Measurements from ENCODE around the gene TIMM44. TPM values are rescaled to one million over a fixed set of nuclear protein-coding genes. Genes with fewer than 3 reads are reported as not detected.
A peak's percentile ranks its signal among the peaks of the same experiment; 100 is the strongest.
"Not testable (repeated sequence)": the region's sequence is repeated elsewhere in the genome, so short reads cannot be mapped to it uniquely, and the experiment has no call there.

TIMM44 gene
- total RNA-seq, 1 donor from 2014 or later, result 43.8 TPM

DNA sequence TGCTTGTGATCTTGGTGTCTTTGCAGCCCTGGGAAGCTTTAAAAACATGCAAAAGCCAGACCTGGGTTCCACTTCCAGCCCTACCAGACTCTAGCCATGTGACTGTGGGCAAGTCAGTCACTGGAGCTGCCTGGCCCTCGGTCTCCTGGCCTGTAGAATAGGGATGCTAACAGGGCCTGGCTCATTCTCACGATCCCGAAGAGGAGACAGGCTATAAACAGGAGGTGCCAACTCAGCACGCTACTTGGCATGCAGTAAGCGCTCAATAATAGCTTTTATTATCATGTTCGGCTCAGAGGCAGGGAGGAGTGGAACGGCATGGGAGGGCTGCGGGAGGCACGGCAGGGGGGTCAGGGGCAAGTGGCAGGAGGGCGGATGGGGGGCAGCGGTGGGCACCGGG lies 19.2 kb downstream of the TIMM44 start:
- ATAC-seq, result no peak

DNA sequence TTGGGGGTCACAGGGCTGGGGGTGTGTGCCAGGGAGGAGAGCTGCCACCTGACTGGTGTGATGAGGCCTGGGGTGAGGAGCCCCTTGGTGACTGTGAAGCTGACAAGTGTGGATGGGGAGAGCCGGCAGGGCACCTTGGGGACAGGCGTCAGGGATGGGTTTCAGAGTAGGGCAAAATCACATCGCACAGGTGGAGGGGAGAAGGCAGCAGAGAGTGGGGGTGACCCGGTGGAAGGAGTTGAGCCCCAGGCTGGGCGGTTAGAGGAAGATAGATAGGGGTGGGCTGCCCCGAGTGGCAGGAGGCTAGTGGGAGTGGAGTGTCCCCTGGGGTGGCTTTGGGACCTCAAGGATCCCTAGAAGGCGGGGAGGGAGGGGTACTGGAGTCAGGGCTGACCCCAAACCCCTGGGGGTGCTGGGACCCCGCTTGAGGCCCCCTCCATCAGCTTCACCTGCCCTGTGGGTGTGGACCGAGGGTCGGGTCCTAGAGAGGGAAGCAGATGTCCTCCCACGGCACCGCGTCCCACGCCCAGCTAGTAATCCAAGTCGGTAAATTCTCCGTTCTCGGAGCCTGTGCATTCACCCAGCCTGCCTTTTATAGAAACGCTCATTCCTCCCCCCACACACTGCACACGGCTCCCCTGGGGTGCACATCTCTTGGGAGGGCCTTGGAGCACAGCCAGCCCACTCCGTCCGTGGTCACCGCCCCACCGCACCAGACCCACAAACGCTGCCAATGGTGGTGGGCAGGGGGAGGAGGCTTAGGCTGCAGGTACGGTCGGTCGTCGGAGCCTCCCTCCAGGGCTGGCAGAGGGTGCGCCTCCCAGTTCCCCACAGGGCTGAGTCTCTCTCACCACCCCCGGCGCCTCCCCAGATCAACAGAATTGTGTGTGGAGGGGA lies 19.9 kb downstream of the TIMM44 start:
- ATAC-seq, result no peak

- no peak for ATAC-seq
Observed at GRCh38 chr19:7922836-7923195, 20.6 kb downstream of the TIMM44 start.

GRCh38 chr19:7921967-7922835 lies 21.3 kb downstream of the TIMM44 start:
- ATAC-seq, result no peak

DNA sequence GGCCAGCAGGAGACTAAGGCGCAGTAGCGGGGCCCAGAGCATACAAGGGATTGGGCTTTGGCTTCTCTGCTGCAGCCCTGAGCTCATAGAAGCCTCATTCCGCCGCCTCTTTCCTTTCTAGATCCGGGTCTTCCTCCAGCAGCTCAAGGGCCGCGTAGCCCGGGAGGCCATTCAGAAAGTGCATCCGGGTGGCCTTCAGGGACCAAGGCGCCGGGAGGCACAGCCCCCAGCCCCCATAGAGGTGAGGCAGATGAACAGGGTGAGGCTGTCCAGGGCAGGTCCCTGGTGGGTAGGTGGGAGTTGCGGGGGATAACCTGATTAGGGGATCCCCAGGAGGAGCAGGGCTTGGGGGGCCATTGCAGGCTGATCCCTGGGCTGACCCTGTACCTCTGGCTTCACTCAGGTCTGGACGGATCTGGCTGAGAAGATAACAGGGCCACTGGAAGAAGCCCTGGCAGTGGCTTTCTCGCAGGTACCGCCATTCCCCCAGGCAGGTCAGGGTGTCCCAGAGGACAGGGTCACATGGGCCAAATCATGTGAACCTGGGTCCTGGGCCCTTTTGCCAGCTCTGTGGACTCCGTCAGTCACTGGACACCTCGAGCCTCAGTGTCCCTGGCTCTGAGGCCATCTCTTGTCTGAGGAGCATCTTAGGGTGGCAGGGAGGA lies 22.0 kb downstream of the TIMM44 start:
- ATAC-seq, result no peak

DNA sequence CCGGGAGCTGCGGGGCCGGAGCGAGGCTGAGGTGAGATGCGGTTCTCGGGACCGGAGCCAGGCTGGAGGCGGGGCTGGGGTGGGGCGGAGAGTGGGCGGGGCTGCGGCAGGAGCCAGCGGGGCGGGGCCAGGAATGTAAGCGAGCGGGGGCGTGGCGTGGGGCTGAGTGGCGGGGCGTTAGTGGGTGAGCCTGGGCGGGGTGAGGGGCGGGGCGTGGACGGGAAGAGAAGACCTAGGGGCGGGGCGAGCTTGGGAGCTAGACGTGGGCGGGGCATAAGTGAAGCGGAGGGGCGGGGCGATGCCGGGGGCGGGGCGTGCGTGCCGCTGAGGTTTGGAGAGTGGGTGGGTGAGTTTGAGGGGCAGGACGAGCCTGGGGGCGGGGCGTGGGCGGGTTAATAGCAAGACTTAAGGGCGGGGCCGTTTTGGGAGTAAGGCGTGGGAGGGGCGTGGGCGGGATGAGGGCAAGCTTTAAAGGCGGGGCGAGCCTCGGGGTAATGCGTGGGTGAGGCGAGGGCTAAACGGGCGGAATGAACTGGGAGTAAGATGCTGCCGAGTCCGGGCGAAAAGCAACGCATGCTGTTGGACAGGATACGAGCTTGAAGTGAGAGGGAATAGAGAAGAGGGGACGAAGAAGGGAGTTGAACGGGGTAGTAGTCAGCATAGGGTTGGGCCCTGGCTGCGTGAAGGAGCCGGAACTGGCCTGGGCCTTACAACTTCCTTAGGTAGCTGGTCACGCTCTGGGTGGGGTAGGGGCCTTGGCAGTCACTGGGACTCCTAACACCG lies 22.8 kb downstream of the TIMM44 start:
- peak; percentile 87 for ATAC-seq

DNA sequence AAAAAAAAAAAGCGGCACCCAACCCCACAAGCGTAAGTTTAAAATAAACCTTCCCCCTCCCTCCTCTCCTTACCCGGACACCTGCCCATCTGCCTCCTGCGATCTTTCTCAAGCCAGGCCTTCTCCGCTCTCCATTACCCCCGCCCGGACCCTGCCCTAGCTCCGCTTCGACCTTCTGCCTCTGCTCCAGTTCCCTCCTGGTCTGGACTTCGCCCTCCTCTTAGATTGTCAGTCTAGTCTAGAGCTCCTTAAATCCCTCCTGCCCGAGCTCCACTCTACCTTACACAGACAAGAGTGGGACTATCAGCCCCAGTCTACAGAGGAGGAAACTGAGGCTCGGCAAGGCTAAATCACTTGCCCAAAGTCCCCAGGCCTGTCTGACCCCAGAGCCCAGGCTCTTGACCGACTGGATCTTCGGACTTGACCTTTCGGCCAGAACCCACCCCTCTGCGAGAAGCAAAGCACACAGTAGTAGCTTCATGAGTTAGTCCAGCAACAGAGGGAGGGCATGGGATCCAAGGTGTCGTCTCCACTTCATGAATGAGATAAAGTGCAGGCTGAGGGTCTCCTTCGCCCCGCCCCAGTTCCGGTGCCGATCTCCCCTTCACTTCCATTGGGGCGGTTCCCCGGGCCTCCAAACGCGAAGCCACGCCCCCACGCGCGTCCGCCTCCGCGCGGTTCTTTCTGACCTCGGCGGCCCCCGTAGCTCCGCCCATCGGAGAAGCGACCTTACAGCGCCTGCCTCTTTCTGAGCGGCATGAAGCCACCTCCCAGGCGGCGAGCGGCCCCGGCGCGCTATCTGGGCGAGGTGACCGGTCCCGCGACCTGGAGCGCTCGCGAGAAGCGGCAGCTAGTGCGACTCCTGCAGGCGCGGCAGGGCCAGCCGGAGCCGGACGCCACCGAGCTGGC lies 23.6 kb downstream of the TIMM44 start, which contains the start of gene SNAPC2:
Gene SNAPC2, plus strand, starts transcription at position 729 of the 909 bp plus-strand sequence. Its CDS starts 29 bp downstream, at position 758.
- ATAC-seq, result peak; percentile 60

- no peak for ATAC-seq
Observed at GRCh38 chr19:7918615-7919421, 24.6 kb downstream of the TIMM44 start.

- not testable (repeated sequence) for ATAC-seq
Observed at GRCh38 chr19:7918062-7918614, 25.3 kb downstream of the TIMM44 start.

DNA sequence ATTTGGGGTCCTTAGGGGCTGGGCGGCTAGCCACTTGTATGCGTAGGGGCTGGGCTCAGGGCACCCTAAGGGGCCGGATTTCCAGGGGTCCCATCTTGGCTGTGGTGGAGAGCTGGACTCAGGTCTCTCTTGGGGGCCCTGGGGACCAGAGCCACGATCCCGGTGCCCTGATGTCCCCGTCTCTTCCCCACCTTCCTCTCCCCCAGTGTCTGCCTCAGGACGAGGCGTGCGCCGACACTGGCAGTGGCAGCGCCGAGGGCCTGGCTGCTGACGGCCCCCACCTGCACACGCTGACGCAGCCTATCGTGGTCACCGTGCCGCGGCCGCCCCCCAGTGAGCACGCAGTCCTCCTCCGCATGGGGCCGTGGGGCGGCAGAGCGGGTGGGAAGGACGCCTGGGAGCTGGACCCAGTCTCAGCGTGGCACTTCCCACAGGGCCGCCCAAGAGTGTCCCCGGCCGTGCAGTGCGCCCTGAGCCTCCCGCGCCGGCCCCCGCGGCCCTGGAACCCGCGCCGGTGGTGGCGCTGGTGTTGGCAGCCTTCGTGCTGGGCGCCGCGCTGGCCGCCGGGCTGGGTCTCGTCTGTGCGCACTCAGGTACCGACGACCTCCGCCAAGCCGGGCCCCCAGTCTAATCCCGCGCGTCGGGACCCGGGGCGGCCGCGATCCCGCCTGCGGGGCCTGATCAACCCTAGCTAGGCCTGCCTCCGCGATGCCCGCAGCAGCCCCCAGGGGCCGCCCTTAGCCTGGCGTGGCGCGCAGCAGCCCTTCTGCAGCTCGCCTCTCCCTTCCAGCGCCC lies 26.0 kb downstream of the TIMM44 start:
- ATAC-seq, result no peak

DNA sequence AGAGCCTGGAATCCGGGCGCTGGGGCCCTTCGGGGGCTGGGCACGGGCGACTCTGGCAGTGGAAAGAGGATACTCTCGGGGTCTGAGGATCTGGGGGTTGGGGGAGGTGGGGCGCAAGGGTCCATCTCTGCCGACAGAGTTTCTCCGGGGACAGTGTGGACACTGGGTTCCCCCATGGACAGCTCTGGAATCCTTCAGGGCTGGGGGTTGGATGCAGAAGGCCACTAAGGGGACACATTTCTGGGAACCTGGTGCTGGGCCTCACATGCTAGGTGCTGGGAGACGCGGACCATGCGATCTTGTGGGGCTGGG lies 26.6 kb downstream of the TIMM44 start:
- ATAC-seq, result no peak

GRCh38 chr19:7916103-7916954 lies 27.1 kb downstream of the TIMM44 start:
- no peak for ATAC-seq

DNA sequence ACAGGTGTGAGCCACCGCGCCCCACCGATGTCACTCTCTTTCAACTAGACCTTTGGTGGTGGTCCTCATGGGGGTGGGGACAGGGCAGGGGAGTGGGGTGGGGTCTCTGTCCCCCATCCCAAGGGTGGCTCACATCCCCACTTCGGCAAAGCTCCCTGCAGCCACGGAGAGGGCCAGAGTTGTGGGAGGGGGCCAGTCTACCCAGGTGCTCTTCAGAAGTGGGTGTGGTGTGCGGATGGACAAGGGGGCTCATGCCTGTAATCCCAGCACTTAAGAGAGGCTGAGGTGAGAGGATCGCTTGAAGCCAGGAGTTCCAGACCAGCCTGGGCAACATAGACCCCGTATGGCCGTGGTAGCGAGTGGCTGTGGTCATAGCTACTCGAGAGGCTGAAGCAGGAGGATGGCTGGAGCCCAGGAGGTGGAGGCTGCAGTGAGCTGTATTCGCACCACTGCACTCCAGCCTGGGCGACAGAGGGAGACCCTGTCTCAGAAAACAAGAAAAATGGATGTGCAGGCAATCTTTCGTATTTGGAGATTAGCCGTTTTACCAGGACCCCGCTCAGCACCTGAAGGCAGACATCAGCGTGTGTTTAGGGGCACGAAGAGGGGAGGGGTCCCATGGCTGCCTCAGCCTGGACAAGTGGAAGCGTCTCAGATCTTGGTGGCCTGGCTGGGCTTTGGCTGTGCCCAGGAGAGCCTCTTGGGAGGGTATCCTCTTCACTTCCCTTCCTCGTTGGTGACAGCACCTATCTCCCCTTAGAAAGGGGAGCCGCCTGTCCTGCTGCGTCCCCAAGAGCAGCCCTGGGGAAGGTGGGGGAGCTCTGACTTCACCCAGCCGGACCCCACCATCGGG lies 28.0 kb downstream of the TIMM44 start:
- ATAC-seq, result no peak

DNA sequence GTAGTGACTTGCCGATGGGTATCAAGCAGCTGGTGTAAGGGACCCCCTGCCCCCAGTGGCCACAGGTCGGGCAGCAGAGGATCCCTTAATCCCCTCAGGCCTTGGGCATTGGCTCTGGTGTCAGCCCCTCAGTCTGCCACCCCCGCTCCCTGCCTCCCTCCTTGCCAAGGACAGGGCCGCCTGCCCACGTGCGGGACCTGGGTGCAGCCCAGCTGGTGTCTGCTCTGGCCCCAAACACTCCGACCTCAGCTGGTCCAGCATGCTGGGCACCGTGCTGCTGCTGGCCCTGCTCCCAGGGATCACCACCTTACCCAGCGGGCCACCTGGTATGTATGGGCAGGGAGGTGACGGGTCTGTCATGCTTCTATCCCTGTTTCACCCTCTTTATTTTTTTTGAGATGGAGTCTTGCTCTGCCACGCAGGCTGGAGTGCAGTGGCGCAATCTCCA lies 28.8 kb downstream of the TIMM44 start, which contains the start of gene TGFBR3L:
Gene TGFBR3L, plus strand, starts transcription at position 233 of the 448 bp plus-strand sequence.
- no peak for ATAC-seq

- ATAC-seq, result no peak
Observed at GRCh38 chr19:7914099-7914498, 29.4 kb downstream of the TIMM44 start.

- ATAC-seq, result no peak
Observed at GRCh38 chr19:7913652-7914051, 29.8 kb downstream of the TIMM44 start.

All from esophagus mucosa (tissue), 1 donor.